K562 (cell line): ENCODE data around the gene ABHD17B. TPM values are rescaled to one million over a fixed set of nuclear protein-coding genes. Genes with fewer than 3 reads are reported as not detected.
A peak's percentile ranks its signal among the peaks of the same experiment; 100 is the strongest.

Source experiments
- ATF7 ChIP-seq: fragments of 450-650 bp; IDR thresholded peaks from 2 replicates; pipeline ENCODE4 v1.7.1; 2014; ENCODE audit warnings: mild to moderate bottlenecking, moderate library complexity
- BRF2 ChIP-seq: IDR thresholded peaks from 3 replicates; pipeline ENCODE4 v1.6.1; 2011; ENCODE audit warnings: borderline replicate concordance, mild to moderate bottlenecking; ENCODE audit not compliant: insufficient read length, insufficient read depth
- CBX1 ChIP-seq: sonication (generic); IDR thresholded peaks from 2 replicates; pipeline ENCODE4 v1.6.1; 2016; ENCODE audit warnings: antibody characterized with exemption, low read depth, mild to moderate bottlenecking
- FOSL1 ChIP-seq: fragments of 200-800 bp; sonication (Bioruptor generic); conservative IDR thresholded peaks from 2 replicates; pipeline ENCODE4 v1.6.1; 2016; ENCODE audit warnings: missing genetic modification characterization, missing compliant biosample characterization
- FOXP1 ChIP-seq: sonication (generic); formaldehyde crosslinking; IDR thresholded peaks from 2 replicates; pipeline ENCODE4 v1.8.0; 2022; ENCODE audit warnings: mild to moderate bottlenecking, missing genetic modification reagents
- MAFK ChIP-seq: IDR thresholded peaks from 2 replicates; pipeline ENCODE4 v1.6.1; 2011; ENCODE audit warnings: low read length, improper control_type of control experiment
- MXI1 ChIP-seq: IDR thresholded peaks from 2 replicates; pipeline ENCODE4 v1.6.1; 2011; ENCODE audit warnings: low read depth, mild to moderate bottlenecking, improper control_type of control experiment, low read length
- NR2F6 ChIP-seq: fragments of 450-650 bp; formaldehyde crosslinking; IDR thresholded peaks from 2 replicates; pipeline ENCODE4 v1.4.0; 2020; ENCODE audit warnings: mild to moderate bottlenecking
- RFX1 ChIP-seq: fragments of 450-650 bp; IDR thresholded peaks from 2 replicates; pipeline ENCODE4 v1.6.1; 2016; ENCODE audit warnings: mild to moderate bottlenecking, moderate library complexity
- SAP30 ChIP-seq: fragments of 200-600 bp; sonication (generic); IDR thresholded peaks from 2 replicates; pipeline ENCODE4 v1.6.1; 2012; ENCODE audit warnings: borderline replicate concordance, low read depth, mild to moderate bottlenecking, moderate library complexity, low read length, control low read depth, inconsistent platforms; ENCODE audit not compliant: insufficient read depth, poor library complexity, severe bottlenecking
- SMAD1 ChIP-seq: fragments of 150-350 bp; IDR thresholded peaks from 2 replicates; pipeline ENCODE4 v1.6.1; 2014; ENCODE audit warnings: low read length, low read depth; ENCODE audit not compliant: partially characterized antibody
- SMAD2 ChIP-seq: fragments of 150-350 bp; IDR thresholded peaks from 2 replicates; pipeline ENCODE4 v1.6.1; 2014; ENCODE audit warnings: low read depth, mild to moderate bottlenecking, low read length
- TFAP4 ChIP-seq: sonication (generic); formaldehyde crosslinking; IDR thresholded peaks from 2 replicates; pipeline ENCODE4 v1.8.0; 2022; ENCODE audit warnings: missing genetic modification reagents, mild to moderate bottlenecking, moderate library complexity, borderline replicate concordance
- U2AF1 ChIP-seq: fragments of 200-400 bp; formaldehyde crosslinking; optimal IDR thresholded peaks from 2 replicates; pipeline ENCODE3; 2017; ENCODE audit warnings: mild to moderate bottlenecking, low read depth, low read length, moderate library complexity
- UBTF ChIP-seq, 2 experiments: IDR thresholded peaks; 2 replicates each; pipeline ENCODE4 v1.6.1; 2012; ENCODE audit warnings: improper control_type of control experiment in 2 of 2, low read depth in 2 of 2, low read length in 2 of 2, borderline replicate concordance in 1 of 2
- ZBTB5 ChIP-seq: fragments of 450-650 bp; IDR thresholded peaks from 2 replicates; pipeline ENCODE4 v1.6.1; 2017; ENCODE audit warnings: antibody characterized with exemption
- ZKSCAN3 ChIP-seq: fragments of 250-450 bp; sonication (Bioruptor Pico); IDR thresholded peaks from 2 replicates; pipeline ENCODE4 v1.4.0; 2020
- ZNF347 ChIP-seq: fragments of 450-650 bp; formaldehyde crosslinking; IDR thresholded peaks from 2 replicates; pipeline ENCODE4 v1.4.0; 2020; ENCODE audit warnings: low read depth, mild to moderate bottlenecking, moderate library complexity
- ZNF639 ChIP-seq, 2 experiments: fragments of 200-800 bp in 1 of 2; sonication (Bioruptor generic) in 1 of 2; sonication (generic) in 1 of 2; formaldehyde crosslinking in 1 of 2; IDR thresholded peaks in 1 of 2; conservative IDR thresholded peaks in 1 of 2; 2 replicates each; pipeline versions ENCODE4 v1.5.0 to v1.6.1; 2016 to 2020; ENCODE audit warnings: missing compliant biosample characterization in 1 of 2, missing genetic modification characterization in 1 of 2, missing genetic modification reagents in 1 of 2
- polyA plus RNA-seq, 8 experiments: library from polyadenylated mRNA; depleted of rRNA in 4 of 8; stranded (reverse) in 5 of 8; unstranded in 3 of 8; fragments of >200 nt; fragmentation: Nextera tagmentation in 2 of 8; fragmentation: Illumina TruSeq in 1 of 8; extraction: Ambion mirVana in 2 of 8; extraction: Trizol in 1 of 8; gene quantifications; 2 replicates each; pipeline versions ENCODE4 v1.2.1 to v1.2.3, GENCODE V29; 2011 to 2014; ENCODE audit warnings: inconsistent platforms in 1 of 8, missing spikeins in 1 of 8
- total RNA-seq, 7 experiments: library from RNA; depleted of rRNA in 6 of 7; stranded (reverse); fragments of >200 nt in 6 of 7; fragmentation: Illumina TruSeq in 2 of 7; extraction: Trizol in 2 of 7; gene quantifications; 2 replicates each; pipeline versions ENCODE4 v1.2.1 to v1.2.3, GENCODE V29; 2011 to 2021; ENCODE audit warnings: low replicate concordance in 1 of 7

The ABHD17B gene
- total and polyA plus RNA-seq, 9 of the 15 experiments (the other 6 are each of a cell fraction or from before 2014, with no cell fraction given) = 1.9 to 13.4 (median 10.1) TPM

- no peak for TF ChIP-seq SMAD2
- TF ChIP-seq FOXP1 = no peak
- no peak for TF ChIP-seq NR2F6 (CRISPR knock-in tag)
- no peak for TF ChIP-seq MAFK
- TF ChIP-seq CBX1 = no peak; the same call in 1 of the 2 replicates
- peak; percentile 81 for TF ChIP-seq TFAP4 (CRISPR knock-in tag)
- TF ChIP-seq BRF2 = no peak
- no peak for TF ChIP-seq MXI1
- no peak for TF ChIP-seq RFX1
- no peak for TF ChIP-seq ZKSCAN3
- peak in 1 of 2 experiments; percentile 98; a peak in 2 of 4 replicates for TF ChIP-seq ZNF639 (CRISPR knock-in tag; conservative IDR thresholded peaks at IDR 0.05 in 1 of 2, IDR thresholded peaks at IDR 0.05 in 1 of 2)
- no peak for TF ChIP-seq U2AF1
- peak; percentile 52 for TF ChIP-seq ATF7
- no peak for TF ChIP-seq FOSL1 (tag)
- TF ChIP-seq SAP30 = peak; percentile 79
- peak; percentile 57 for TF ChIP-seq SMAD1
- no peak for TF ChIP-seq ZBTB5
- no peak for TF ChIP-seq ZNF347
- peak in 1 of 2 experiments; percentile 74; a peak in 1 of 4 replicates for TF ChIP-seq UBTF (IDR thresholded peaks at IDR 0.05; ENCODE audit: borderline replicate concordance in 1 of 2, low read depth in 2 of 2, low read length in 2 of 2)
Measured at GRCh38 chr9:71911061-71911907, at the start of gene ABHD17B, which contains the start of gene C9orf85 (continued).
